Left hindlimb (tissue), 1 donor: ENCODE results near the gene SNX5.

ENCODE experiments used
- DNase-seq: peaks from one replicate; pipeline ENCODE4 v3.0.0-alpha.2; 2018

SNX5 gene

DNA sequence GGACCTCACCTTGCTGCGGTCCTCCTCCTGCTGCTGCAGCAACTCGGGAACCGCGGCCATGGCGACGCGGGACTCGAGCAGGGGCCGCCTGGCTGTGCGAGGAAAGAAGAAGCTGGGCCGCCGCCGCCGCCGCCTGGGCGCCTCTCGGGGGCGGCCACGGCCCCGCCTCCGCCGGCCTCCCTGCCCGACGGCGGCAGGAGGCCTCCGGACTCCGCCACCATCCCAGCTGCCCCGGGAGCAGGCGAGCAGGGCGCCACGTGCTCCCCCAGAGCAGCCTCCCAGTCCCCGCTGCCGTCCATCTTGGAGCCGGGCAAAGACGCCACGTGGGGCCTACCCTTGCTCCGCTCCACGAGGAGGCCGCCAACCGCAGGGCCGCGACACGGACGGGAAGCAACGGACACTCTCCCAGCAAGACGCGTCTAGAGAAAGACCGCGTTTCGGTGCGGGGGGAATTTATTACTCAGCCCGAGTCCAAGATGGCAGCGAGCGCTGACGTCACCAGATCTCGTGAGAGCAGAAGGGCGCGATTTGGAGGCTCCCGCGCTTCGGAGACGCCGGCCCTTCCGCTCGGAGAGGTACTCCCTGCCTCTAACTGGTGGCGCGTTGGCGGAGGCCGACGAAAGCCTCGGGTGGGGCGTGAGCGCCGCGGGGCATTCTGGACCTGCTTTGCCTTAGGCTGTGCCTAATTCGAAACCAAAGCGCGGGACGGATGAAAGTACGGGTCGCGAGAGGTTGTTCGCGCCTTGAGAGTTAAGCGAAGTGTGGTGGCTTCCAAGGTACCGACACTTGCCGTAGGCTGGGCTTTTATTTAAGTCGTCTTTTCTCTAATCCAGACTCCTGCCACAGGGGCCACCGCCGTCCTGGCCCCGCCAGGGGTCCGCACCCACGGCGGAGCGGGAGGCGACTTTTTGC lies at the start of gene SNX5, which contains the start of gene MGME1:
SNX5 (minus strand) TSS at position 429 of the 912 bp plus-strand sequence; CDS start at position 60, 369 bp downstream.
MGME1 (plus strand) TSS at position 653 of the 912 bp plus-strand sequence. CDS start 842 bp downstream, outside the sequence.
- peak; percentile 100 for DNase-seq

DNA sequence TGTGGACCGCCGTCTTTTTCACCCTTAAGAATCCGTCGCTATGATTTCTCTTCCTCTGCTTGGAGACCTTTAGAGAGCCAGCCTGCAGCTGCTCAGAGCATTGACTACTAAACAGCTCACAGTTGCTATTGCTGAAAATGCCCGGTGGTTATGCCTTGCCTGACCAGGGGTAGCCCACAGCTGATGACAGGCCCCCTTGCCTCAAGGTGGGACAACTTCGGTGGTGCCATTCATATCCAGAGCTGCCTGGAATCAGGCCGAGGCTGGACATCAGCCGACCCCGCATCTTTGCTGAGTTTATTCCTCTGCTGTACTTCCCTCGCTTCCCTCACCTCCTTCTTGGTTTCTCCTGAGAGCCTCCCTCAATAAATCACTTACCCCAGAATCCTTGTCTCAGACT lies 49.5 kb upstream of the SNX5 start:
- DNase-seq, result no peak

DNA sequence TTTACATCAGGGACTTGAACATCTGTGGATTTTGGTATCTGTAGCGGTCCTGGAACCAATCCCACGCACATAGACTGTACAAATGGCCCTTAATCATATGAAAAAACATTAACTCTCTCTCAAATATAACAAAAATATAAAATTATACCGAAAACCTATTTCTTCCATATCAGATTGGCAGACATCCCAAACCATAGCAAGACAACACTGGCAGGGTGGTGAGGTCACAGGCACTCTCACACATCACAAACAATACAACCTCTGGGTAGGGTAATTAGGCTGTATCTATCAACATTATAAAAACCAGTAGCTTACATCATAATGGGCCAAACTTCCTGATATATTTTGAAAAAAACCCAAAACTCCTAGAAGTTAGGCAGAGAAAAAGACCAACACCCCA lies 48.2 kb upstream of the SNX5 start:
- DNase-seq, result no peak

DNA sequence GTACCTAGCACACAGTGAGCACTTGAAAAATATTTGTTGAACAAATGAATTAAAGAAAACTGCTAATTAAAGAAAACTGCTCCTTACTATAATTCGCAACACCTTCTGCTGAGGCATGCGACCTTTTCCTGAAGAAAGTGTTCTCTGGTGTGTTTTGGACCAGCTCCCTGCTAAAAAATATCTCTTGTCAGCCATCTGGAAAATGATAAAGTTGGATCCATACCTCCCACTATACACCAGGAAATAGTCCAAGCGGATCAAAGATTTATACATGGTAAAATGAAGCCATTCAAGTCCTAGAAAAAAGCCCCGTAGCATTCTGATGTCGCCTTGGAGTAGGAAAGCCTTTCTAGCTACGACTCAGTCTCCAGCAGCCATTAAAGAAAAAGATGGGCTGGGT lies 45.8 kb upstream of the SNX5 start:
- DNase-seq, result no peak

DNA sequence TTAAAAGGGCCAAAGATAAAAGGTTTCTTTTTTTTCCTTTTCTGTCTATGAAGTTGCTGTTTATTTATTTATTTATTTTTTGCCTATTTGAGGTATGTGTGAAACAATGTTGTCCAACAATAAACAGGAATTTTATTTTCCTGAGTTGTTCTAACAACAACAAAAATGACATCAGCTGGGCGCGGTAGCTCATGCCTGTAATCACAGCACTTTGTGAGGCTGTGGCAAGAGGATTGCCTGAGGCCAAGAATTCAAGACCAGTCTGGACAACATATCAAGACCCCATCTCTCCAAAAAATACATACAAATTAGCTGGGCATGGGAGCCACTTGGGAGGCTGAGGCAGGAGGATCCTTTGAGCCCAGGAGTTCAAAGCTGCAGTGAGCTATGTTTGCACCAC lies 44.3 kb upstream of the SNX5 start:
- no peak for DNase-seq

DNA sequence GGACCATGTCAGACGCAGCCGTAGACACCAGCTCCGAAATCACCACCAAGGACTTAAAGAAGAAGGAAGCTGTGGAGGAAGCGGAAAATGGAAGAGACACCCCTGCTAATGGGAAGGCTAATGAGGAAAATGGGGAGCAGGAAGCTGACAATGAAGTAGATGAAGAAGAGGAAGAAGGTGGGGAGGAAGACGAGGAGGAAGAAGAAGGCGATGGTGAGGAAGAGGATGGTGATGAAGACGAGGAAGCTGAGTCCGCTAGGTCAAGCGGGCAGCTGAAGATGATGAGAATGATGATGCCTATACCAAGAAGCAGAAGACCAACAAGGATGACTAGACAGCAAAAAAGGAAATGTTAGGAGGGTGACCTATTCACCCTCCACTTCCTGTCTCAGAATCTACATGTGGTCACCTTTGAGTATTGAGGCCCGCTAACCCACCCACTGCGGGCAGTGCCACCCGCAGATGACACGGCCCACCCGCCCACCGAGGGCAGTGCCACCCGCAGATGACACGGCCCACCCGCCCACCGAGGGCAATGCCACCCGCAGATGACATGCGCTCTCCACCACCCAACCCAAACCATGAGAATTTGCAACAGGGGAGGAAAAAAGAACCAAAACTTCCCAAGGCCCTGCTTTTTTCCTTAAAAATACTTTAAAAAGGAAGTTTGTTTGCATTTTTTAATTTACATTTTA lies 43.5 kb upstream of the SNX5 start:
- DNase-seq, result no peak

DNA sequence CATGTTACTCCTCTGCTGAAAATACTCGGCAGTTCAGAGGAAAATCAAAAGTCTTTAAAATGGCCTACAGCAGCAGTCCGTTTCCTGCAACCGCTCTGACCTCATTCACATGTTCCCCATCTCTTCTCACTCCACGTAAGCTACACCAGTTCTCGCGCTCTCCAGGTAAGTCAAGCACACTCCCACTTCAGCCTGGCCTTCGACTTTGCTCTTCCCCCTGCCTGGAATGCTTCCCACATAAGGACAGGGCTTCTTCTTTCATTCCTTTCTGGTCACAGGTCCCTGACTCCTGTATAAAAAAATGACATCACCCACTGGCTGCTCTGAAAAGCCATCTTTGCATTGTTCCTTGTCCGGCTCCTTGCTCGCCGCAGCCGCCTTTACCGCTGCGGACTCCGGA lies 42.9 kb upstream of the SNX5 start:
- DNase-seq, result no peak

DNA sequence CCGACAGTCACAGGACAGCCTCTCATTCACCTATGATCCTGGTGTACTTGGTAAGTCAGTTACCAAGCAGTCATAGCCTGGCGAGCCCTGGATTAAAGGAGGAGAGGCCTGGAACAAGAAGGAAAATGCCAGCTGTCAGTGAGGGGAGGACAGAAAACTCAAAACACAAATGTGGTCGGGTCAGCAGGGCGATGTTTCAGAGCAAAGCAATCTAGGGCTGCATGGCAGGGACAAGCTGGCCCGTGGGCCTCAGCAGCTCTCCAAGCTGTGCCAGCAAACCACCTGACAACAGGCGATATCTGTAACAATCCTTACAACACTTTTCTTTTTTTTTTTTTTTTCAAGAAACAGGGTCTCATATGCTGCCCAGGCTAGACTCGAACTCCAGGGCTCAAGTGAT lies 40.5 kb upstream of the SNX5 start:
- no peak for DNase-seq

DNA sequence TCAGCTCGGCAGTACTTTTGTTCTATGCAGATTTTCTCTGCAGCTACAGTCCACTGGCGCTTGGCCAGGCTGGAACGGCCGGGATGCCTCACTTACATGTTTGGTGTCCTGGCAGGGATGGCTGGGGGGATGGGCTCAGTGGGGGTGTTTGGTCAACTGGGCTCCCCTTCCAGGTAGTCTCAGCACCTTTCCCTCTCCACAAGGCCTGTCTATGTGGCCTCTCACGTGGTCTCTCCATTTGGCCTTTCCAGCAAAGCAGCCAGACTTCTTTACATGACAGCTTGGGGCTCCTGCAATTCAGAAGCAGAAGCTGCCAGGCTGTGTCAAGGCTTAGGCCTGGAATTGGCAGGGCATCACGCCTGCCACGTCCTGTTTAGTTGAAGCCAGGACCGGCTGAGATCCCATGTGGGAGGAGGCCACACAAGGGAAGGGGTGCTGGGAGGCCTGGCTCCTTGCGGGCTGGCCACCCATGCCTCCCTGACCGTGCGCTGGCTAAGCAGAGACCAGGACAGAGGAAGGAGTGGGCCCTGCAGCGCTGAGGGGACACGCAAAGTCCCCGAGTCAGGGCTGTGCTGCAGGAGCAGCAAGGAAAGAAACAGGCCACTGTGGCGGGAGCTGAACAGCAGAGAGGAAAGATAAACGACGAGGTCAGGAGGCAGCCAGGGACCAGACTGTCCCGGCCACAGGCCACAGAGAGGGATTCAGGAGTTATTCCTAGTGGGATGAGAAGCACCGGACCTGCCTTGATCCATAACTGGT lies 39.1 kb upstream of the SNX5 start:
- DNase-seq, result no peak

DNA sequence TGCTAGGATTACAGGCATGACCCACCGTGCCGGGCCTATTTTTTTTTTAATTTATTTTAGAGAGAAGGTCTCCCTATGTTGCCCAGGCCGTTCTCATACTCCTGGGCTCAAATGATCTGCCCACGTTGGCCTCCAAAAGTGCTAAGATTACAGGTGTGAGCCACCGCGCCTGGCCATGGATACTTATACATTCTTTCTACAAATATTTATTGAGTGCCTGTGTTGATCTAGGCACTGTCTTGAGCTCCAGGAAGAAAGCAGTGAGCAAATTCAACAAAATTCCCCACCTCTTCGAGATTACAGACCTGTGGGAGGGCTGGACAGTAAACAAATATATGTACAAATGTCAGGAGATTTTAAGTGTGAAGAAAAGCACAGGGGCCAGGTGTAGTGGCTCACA lies 38.1 kb upstream of the SNX5 start:
- no peak for DNase-seq

DNA sequence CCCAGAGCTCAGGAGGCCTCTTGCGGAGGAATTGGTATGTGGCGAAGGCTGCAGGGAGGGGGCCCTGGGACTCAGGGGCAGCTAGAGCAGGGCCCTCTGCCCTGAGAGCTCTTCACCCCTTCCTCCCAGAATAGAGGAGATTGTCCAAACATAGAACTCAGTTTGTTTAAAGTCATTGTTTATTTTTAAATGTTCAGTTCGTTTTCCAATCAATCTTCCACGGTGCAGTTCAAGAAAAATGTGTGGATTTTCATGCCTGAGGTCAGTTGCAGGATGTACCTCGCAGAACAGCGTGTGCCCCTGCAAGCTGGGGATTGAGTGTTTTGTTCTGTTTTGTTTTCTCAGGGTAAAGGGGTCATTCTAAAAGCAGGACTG lies 37.4 kb upstream of the SNX5 start:
- no peak for DNase-seq

DNA sequence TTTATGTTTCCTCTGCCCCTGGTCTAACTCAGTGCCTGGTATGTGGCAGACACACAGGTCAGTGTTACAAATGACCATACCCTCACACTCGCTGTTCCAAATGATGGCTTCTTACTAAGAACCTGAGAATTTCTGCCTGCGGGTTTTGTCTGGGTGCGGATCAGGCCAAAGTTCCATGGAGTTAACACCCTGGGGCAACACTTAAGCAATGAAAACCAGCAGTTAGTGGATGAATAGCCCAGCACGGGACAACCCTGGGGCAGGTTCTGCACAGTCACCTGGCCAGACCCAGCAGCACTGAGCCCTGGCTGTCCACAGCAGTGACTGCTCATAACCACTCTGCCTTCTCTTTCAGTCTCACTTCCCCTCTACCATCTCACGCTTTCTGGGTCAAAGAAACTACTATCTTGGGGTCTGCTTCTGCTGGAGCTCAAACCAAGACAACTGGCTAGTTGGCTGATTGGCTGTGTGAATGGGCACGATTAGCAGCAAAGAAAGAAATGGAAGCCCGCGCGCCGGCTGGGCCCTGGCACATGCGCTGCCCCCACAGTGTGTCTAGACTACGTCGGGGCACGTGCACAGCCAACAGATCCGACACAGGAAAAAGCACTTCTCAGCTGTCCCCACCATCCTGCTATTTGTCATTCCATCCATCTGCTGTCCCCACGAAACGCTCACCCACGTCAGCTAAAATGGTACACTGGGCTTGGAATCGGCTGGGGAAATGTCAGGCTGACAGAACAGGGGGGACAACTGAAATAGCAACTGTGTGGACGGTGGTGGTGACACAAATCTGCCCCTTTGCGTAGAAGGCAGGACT lies 36.8 kb upstream of the SNX5 start:
- DNase-seq, result no peak

DNA sequence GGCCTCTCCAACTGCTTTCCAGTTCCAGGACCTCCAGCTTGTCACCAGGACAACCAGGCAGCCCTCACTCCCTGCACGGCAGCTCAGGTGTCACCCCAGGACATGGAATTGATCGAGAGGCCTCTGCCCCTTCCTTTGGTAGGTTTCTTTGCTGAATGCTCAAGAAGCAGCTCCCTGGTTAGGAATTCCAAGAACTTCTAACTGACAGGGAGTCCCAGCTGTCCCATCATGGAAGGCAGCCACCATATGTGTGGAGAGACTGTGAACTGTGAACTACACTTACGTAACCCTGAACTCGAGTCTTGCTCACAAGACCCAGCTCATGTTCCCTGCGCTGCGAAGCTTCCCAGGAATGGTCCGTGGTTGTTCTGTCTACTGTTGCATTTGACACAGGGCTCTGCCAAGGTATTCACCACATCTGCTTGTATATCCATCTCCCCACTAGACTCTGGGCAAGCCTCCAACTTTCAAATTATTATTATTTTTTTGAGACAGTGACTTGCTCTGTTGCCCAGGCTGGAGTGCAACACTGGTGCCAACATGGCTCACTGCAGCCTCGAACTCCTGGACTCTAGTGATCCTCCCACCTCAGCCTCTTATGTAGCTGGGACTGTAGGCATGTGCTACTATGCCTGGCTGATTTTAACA lies 35.9 kb upstream of the SNX5 start:
- DNase-seq, result peak; percentile 42

DNA sequence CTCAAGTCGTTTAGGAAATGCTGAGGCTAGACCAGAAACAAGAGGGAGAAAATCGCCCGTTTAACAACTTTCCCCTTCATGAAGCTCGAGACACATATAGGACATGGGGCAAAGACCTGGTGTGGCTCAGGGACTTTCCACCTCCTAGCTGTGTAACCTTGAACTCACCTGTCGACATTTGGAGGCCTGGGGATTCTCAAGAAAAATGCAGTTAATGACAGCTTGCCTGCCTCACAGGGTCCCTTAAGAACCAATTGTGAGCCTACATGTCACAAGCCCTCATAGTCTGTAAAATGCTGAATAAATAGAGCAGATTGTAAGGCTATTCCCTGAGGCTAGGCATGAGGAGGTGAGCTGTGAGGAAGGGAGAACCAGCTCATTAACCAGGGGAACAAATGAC lies 35.3 kb upstream of the SNX5 start:
- DNase-seq, result no peak

DNA sequence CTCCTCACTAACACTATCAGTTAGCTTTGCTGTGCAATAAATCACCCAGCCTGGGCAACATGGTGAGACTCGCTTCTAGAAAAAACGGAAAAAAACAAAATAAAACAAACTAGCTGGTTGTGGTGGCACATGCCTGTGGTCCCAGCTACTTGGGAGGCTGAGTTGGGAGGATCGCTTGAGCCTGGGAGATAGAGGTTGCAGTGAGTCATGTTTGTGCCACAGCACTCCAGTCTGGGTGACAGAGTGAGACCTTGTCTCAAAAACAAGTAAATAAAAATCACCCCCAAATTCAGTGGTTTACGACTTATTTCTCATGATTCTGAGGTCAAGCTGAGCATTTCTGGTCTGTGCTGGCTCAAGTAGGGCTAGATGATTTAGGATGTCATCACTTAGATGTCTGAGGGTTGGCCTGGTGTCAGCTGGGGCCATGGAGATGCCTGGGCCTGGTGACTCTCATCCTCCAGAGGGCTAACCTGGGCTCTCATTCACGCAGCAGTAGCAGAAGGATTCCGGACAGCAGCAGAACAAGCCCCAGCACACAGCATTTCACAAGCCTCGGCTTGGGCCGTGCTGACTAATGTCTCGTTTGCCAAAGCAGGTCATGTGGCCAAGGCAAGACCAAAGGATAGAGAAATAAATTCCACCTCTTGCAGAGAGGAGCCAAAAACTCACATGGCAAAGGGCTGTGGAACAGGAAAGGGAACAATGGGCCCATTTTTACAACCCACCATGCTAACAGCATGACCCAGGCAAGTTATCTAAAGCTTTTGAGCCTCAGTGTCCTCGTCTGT lies 32.7 kb upstream of the SNX5 start:
- DNase-seq, result no peak

DNA sequence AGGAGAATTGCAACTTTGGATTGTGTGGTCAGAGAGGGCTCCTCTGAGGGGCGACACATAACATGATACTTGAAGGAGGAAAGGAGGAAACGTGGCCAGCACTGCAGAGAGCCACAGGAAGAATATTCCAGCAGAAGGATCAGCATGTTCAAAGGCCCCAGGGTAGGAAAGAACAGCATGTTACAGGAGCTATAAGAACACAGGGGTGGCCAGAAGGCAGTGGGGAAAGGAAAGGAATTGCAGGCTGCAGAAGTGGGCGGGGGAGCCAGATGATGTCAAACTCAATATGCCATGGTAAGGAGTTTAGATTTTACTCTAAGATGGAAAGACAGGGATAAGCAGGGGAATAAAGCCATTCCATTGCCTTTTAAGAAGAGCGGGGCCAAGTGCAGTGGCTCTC lies 31.0 kb upstream of the SNX5 start:
- DNase-seq, result no peak

DNA sequence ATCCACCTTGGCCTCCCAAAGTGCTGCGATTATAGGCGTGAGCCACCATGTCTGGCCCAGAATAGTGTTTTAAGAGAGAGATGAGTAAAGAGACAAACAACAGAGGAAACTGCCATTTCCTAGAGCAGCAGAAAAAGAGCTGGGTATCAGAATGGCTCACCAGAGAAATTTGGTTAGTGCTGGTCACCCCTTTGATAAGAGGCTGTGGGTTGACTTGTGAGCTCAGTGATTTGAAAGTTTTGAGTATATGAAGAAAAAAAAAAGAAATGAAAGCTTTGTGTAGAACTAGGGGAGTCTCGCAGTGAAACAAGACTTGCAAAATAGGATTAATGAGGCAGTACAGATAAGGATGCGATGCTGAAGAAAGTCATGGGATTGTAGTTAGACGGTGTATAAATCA lies 29.9 kb upstream of the SNX5 start:
- no peak for DNase-seq

DNA sequence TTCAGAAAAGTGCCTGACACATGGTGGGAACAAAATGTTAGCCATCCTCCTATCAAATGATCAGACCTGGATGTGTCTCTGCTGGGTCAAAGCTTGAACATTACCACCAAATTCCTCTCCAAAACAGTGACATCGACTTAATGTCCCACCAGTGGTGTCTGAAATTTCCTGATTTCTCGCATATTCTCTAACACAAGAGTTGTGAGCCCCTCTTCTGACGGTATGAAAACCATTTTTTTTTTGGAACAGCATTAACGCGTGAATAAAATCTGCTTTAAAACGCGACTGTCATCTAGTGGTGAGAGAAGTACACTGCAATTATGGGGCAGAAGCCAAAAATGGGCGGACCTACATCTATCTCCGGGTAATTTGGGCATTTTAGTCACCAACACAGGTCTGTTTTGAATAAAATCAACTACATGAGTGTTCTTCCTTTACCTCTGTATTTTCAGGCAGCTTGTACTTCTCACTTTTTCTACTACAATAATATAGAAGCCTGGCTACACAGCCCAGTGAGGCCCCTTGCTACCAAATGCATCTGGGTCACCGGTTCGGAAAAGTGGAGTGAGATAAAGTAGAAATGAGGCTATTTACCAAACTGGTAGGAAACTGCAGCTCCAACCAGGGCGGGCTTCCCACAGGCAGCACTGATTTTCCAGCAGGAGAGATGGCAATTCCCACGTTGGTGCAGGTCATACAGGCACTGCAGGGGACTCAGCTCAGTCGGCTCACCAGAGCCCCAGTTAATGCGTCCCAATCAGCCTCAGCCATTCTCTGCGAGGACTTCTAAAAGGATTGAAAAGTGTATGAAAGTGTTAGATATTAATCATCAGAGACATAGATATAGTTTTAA lies 27.6 kb upstream of the SNX5 start:
- DNase-seq, result no peak

DNA sequence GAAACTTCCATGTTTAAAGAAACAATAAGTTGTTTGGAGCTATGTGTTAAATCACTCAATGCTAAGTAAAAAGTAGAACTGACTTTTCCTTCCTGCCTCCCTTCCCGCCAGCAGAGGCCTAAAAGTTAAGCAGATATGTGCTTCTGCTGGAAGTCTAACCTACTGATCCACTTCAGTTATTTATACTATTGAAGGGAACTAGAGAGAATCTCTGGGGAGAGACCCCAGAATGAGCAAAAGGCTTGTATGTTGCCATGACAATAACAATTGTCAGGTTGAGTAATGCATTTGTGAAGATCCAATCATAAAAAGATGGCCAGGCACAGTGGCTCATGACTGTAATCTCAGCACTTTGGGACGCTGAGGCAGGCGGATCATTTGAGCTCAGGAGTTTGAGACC lies 25.0 kb upstream of the SNX5 start:
- DNase-seq, result no peak

DNA sequence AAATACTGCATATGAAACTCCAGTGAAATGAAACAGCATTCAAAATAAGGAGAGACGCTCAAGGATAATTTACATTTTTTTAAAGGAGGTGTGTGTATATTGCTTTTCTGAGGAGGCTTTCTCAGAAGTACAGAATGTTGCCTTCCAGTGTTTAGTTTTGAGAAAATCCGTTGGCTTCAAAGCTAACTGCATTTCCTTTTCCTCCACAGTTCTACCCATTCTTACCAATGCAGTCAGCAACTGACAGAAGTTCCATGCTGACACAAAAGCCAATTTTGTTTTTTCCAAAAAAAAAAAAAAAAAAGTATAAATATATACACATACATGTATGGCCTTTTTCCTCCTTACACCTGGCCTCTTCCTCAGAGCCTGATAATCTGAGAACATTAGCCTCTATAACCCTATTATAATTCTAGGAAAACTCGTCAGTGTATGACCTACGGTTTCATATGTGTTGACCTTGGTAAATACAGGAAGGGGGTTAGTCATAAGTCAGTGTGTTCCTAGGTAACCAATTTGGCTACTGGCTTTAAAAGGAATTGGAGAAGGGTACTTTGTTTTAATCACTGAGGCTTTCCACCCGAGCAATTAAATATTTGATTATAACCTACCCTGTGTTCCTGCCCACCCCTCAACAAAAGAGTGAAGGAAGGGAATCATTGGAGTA lies 24.4 kb upstream of the SNX5 start:
- no peak for DNase-seq
